Tibial nerve (tissue), 4 donors: Measurements from ENCODE around the gene NUSAP1. TPM values are rescaled to one million over a fixed set of nuclear protein-coding genes. Genes with fewer than 3 reads are reported as not detected.

Experiments used
- total RNA-seq, 4 donors: library from RNA; depleted of rRNA; stranded (reverse); fragments of >200 nt; gene quantifications; one replicate each; pipeline ENCODE4 v1.1.0, GENCODE V29; 2016

The NUSAP1 gene
- total RNA-seq, 4 donors from 2014 or later = 0.39 to 21.0 (median 2.5) TPM

Other genes starting within 250 kb of the NUSAP1 start
- 10 to 100 TPM; 21.6 to 40.8 (median 33.2) TPM for gene INO80, start 216.6 kb upstream of the NUSAP1 start, total RNA-seq
- not detected for gene EXD1, start 102.1 kb upstream of the NUSAP1 start, total RNA-seq
- gene CHP1, start 101.6 kb upstream of the NUSAP1 start, total RNA-seq = 100 to 1,000 TPM in 3 of 4 donors, 10 to 100 TPM in 1; 77.9 to 168 (median 132) TPM
- gene OIP5, start 290 bp upstream of the NUSAP1 start, total RNA-seq = 1 to 10 TPM in 3 of 4 donors, not detected in 1; 1.2 to 2.7 (median 1.7) TPM
- gene NDUFAF1, start 69.6 kb downstream of the NUSAP1 start, total RNA-seq = 10 to 100 TPM in 1 of 4 donors, 1 to 10 TPM in 3; 6.3 to 12.3 (median 9.2) TPM
- 10 to 100 TPM; 22.2 to 72.6 (median 29.0) TPM for gene RTF1, start 84.2 kb downstream of the NUSAP1 start, total RNA-seq
- gene ITPKA, start 161.0 kb downstream of the NUSAP1 start, total RNA-seq = not detected
- under 1 TPM in 2 of 4 donors, not detected in 2; 0.39 to 0.90 TPM for gene LTK, start 180.9 kb downstream of the NUSAP1 start, total RNA-seq
- gene RPAP1, start 211.4 kb downstream of the NUSAP1 start, total RNA-seq = 10 to 100 TPM; 16.4 to 47.7 (median 31.8) TPM
- gene TYRO3, start 226.3 kb downstream of the NUSAP1 start, total RNA-seq = 10 to 100 TPM; 21.0 to 28.5 (median 23.9) TPM